ENCODE results near the gene SLC7A8. TPM values are rescaled to one million over a fixed set of nuclear protein-coding genes. Genes with fewer than 3 reads are reported as not detected.

SLC7A8 gene
- total RNA-seq, 1 donor from 2014 or later, result 28.3 TPM

- TF ChIP-seq CTCF (IDR thresholded peaks at IDR 0.05; ENCODE audit: unreplicated experiment), result no peak
- H3K4me1 Mint-ChIP-seq (ENCODE audit: low read depth), result no peaks in the 10 kb centered on the region
- H3K27me3 Mint-ChIP-seq, result no peaks in the 10 kb centered on the region
Observed at GRCh38 chr14:23080474-23080873, 103.0 kb downstream of the SLC7A8 start.

GRCh38 chr14:23079716-23080115, 103.7 kb downstream of the SLC7A8 start:
- no peak overlapping the region for H3K4me3 Mint-ChIP-seq (ENCODE audit: low read depth)
- H3K27me3 Mint-ChIP-seq, result no peaks in the 10 kb centered on the region
- H3K36me3 Mint-ChIP-seq (ENCODE audit: insufficient read depth), result peaks cover 27% of the 10 kb centered on the region
- TF ChIP-seq CTCF (IDR thresholded peaks at IDR 0.05; ENCODE audit: unreplicated experiment), result no peak
- H3K27ac Mint-ChIP-seq, result peak overlapping the region; percentile 83
- H3K9me3 Mint-ChIP-seq (ENCODE audit: low read depth), result no peaks in the 10 kb centered on the region
- DNase-seq (ENCODE audit: low spot score, unreplicated experiment), result no peak
- H3K4me1 Mint-ChIP-seq (ENCODE audit: low read depth), result no peaks in the 10 kb centered on the region

More at GRCh38 chr14:23080474-23080873, 103.0 kb downstream of the SLC7A8 start:
- no peak overlapping the region for H3K4me3 Mint-ChIP-seq (ENCODE audit: low read depth)
- H3K27ac Mint-ChIP-seq, result no peak overlapping the region
- no peak for DNase-seq (ENCODE audit: low spot score, unreplicated experiment)
- H3K9me3 Mint-ChIP-seq (ENCODE audit: low read depth), result no peaks in the 10 kb centered on the region
- H3K36me3 Mint-ChIP-seq (ENCODE audit: insufficient read depth), result peaks cover 27% of the 10 kb centered on the region

GRCh38 chr14:23078692-23079116, 104.8 kb downstream of the SLC7A8 start:
- Mint-ChIP-seq H3K4me1 (ENCODE audit: low read depth) (no peaks in the 10 kb centered on the region), H3K36me3 (ENCODE audit: insufficient read depth) (peaks cover 27% of the 10 kb centered on the region), H3K9me3 (ENCODE audit: low read depth) (no peaks in the 10 kb centered on the region), H3K27ac (no peak overlapping the region), H3K4me3 (ENCODE audit: low read depth) (no peak overlapping the region), H3K27me3 (no peaks in the 10 kb centered on the region)
- no peak for TF ChIP-seq CTCF (IDR thresholded peaks at IDR 0.05; ENCODE audit: unreplicated experiment)
- DNase-seq (ENCODE audit: low spot score, unreplicated experiment), result no peak

- no peaks in the 10 kb centered on the region for H3K27me3 Mint-ChIP-seq
- H3K9me3 Mint-ChIP-seq (ENCODE audit: low read depth), result no peaks in the 10 kb centered on the region
- TF ChIP-seq CTCF (IDR thresholded peaks at IDR 0.05; ENCODE audit: unreplicated experiment), result no peak
- H3K36me3 Mint-ChIP-seq (ENCODE audit: insufficient read depth), result peaks cover 27% of the 10 kb centered on the region
- H3K27ac Mint-ChIP-seq, result peak overlapping the region; percentile 49
- DNase-seq (ENCODE audit: low spot score, unreplicated experiment), result no peak
- H3K4me1 Mint-ChIP-seq (ENCODE audit: low read depth), result no peaks in the 10 kb centered on the region
- no peak overlapping the region for H3K4me3 Mint-ChIP-seq (ENCODE audit: low read depth)
Observed at GRCh38 chr14:23077962-23078361, 105.5 kb downstream of the SLC7A8 start.

GRCh38 chr14:23076785-23077408, 106.6 kb downstream of the SLC7A8 start:
- H3K27me3 Mint-ChIP-seq, result no peaks in the 10 kb centered on the region
- peaks cover 7% of the 10 kb centered on the region for H3K4me1 Mint-ChIP-seq (ENCODE audit: low read depth)
- H3K9me3 Mint-ChIP-seq (ENCODE audit: low read depth), result no peaks in the 10 kb centered on the region
- H3K27ac Mint-ChIP-seq, result no peak overlapping the region
- TF ChIP-seq CTCF (IDR thresholded peaks at IDR 0.05; ENCODE audit: unreplicated experiment), result peak; percentile 70
- no peak overlapping the region for H3K4me3 Mint-ChIP-seq (ENCODE audit: low read depth)
- peaks cover 27% of the 10 kb centered on the region for H3K36me3 Mint-ChIP-seq (ENCODE audit: insufficient read depth)
- DNase-seq (ENCODE audit: low spot score, unreplicated experiment), result no peak

Other genes starting within 250 kb of the SLC7A8 start
- 36.6 and 39.1 TPM in 2 replicates for gene HAUS4, start 226.6 kb downstream of the SLC7A8 start, total RNA-seq
- 97.1 and 104 TPM in 2 replicates for gene AJUBA, start 201.1 kb downstream of the SLC7A8 start, total RNA-seq
- gene C14orf93, start 173.5 kb downstream of the SLC7A8 start, total RNA-seq, result 14.4 and 15.4 TPM in 2 replicates
- 156 and 165 TPM in 2 replicates for gene PSMB5, start 148.8 kb downstream of the SLC7A8 start, total RNA-seq
- not detected in 2 replicates for gene PSMB11, start 141.4 kb downstream of the SLC7A8 start, total RNA-seq
- 23.7 and 25.1 TPM in 2 replicates for gene CDH24, start 126.1 kb downstream of the SLC7A8 start, total RNA-seq
- gene ACIN1, start 88.5 kb downstream of the SLC7A8 start, total RNA-seq, result 439 and 458 TPM in 2 replicates
- gene C14orf119, start 88.2 kb downstream of the SLC7A8 start, total RNA-seq, result 42.2 and 45.8 TPM in 2 replicates
- not detected in 2 replicates for gene CIROP, start 78.7 kb downstream of the SLC7A8 start, total RNA-seq
- gene CEBPE, start 64.4 kb downstream of the SLC7A8 start, total RNA-seq, result not detected in 2 replicates
- not detected in 2 replicates for gene RNF212B, start 54.3 kb upstream of the SLC7A8 start, total RNA-seq
- 21.1 and 22.5 TPM in 2 replicates for gene HOMEZ, start 102.5 kb upstream of the SLC7A8 start, total RNA-seq
- 8.4 and 8.9 TPM in 2 replicates for gene PPP1R3E, start 119.2 kb upstream of the SLC7A8 start, total RNA-seq
- 23.7 and 24.3 TPM in 2 replicates for gene BCL2L2, start 123.2 kb upstream of the SLC7A8 start, total RNA-seq
- 318 and 338 TPM in 2 replicates for gene PABPN1, start 137.8 kb upstream of the SLC7A8 start, total RNA-seq
- 26.2 and 29.3 TPM in 2 replicates for gene SLC22A17, start 169.2 kb upstream of the SLC7A8 start, total RNA-seq
- gene EFS, start 181.5 kb upstream of the SLC7A8 start, total RNA-seq, result 66.8 and 69.6 TPM in 2 replicates
- gene IL25, start 189.1 kb upstream of the SLC7A8 start, total RNA-seq, result not detected in 2 replicates
- not detected in 2 replicates for gene CMTM5, start 193.4 kb upstream of the SLC7A8 start, total RNA-seq
- 0.04 and 0.07 TPM in 2 replicates for gene MYH6, start 224.6 kb upstream of the SLC7A8 start, total RNA-seq

Measured in progenitor cell of endocrine pancreas (in vitro differentiated cells).